HEK293 (cell line): ENCODE measurements around the gene PRSS37.

Experiments used
- CTCF ChIA-PET: fragments of 350-600 bp; formaldehyde crosslinking; extraction: SDS; loops from one replicate; lab custom pipeline; 2021; ENCODE audit warnings: antibody characterized with exemption; lab: Yijun Ruan, JAX
- POLR2A ChIA-PET: fragments of 300-600 bp; formaldehyde crosslinking; extraction: SDS; loops from one replicate; lab custom pipeline; 2020; ENCODE audit warnings: antibody characterized with exemption, inconsistent platforms; lab: Yijun Ruan, JAX
- H3K27ac ChIP-seq: fragments of 200-500 bp; sonication (Bioruptor generic); 2 replicates; pipeline ENCODE4 v1.5.1; 2014; ENCODE audit warnings: low read depth, low read length, control low read depth, inconsistent platforms; ENCODE audit errors: extremely low read depth
- H3K36me3 ChIP-seq, 2 experiments: fragments of 200-500 bp in 1 of 2; sonication (Bioruptor generic) in 1 of 2; 1 replicate in 1 of 2; 2 replicates in 1 of 2; pipeline ENCODE4 v1.5.1; 2014 to 2017; ENCODE audit warnings: inconsistent platforms in 2 of 2, low read length in 2 of 2; ENCODE audit not compliant: control insufficient read depth in 2 of 2, insufficient read depth in 1 of 2
- H3K4me1 ChIP-seq: fragments of 200-500 bp; sonication (Bioruptor generic); 2 replicates; pipeline ENCODE4 v1.5.1; 2014; ENCODE audit warnings: mild to moderate bottlenecking, low read length, inconsistent platforms; ENCODE audit not compliant: control insufficient read depth, insufficient read depth
- H3K4me3 ChIP-seq: 2 replicates; pipeline ENCODE4 v1.5.1; 2011; ENCODE audit warnings: low read depth, mild to moderate bottlenecking, control low read depth, low read length, moderate library complexity
- H3K9me3 ChIP-seq: fragments of 200-500 bp; sonication (Bioruptor generic); 2 replicates; pipeline ENCODE4 v1.5.1; 2014; ENCODE audit warnings: low read depth, low read length, inconsistent platforms; ENCODE audit not compliant: control insufficient read depth, insufficient read depth
- BCL11B ChIP-seq: fragments of 450-650 bp; formaldehyde crosslinking; IDR thresholded peaks from 2 replicates; pipeline ENCODE4 v1.5.1; 2016; ENCODE audit warnings: low read depth, missing biosample characterization, missing genetic modification characterization
- ZBTB20 ChIP-seq: fragments of 450-650 bp; formaldehyde crosslinking; IDR thresholded peaks from 2 replicates; pipeline ENCODE4 v1.5.1; 2016; ENCODE audit warnings: missing biosample characterization, missing genetic modification characterization
- ZFP41 ChIP-seq: fragments of 450-650 bp; formaldehyde crosslinking; IDR thresholded peaks from 2 replicates; pipeline ENCODE4 v1.5.1; 2016; ENCODE audit warnings: missing biosample characterization, missing genetic modification characterization, borderline replicate concordance
- ZNF10 ChIP-seq: fragments of 450-650 bp; formaldehyde crosslinking; IDR thresholded peaks from 2 replicates; pipeline ENCODE4 v1.5.1; 2017; ENCODE audit warnings: missing biosample characterization, missing genetic modification characterization
- ZNF138 ChIP-seq: fragments of 450-650 bp; formaldehyde crosslinking; IDR thresholded peaks from 2 replicates; pipeline ENCODE4 v1.5.1; 2016; ENCODE audit warnings: missing biosample characterization, missing genetic modification characterization, borderline replicate concordance
- ZNF155 ChIP-seq: fragments of 450-650 bp; formaldehyde crosslinking; IDR thresholded peaks from 2 replicates; pipeline ENCODE4 v1.5.1; 2016; ENCODE audit warnings: missing biosample characterization, missing genetic modification characterization
- ZNF214 ChIP-seq: fragments of 450-650 bp; formaldehyde crosslinking; IDR thresholded peaks from 2 replicates; pipeline ENCODE4 v1.5.1; 2017; ENCODE audit warnings: missing biosample characterization, mild to moderate bottlenecking, missing genetic modification characterization, borderline replicate concordance
- ZNF311 ChIP-seq: fragments of 450-650 bp; formaldehyde crosslinking; IDR thresholded peaks from 2 replicates; pipeline ENCODE4 v1.5.1; 2017; ENCODE audit warnings: missing biosample characterization, missing genetic modification characterization, borderline replicate concordance
- ZNF423 ChIP-seq: fragments of 450-650 bp; formaldehyde crosslinking; IDR thresholded peaks from 2 replicates; pipeline ENCODE4 v1.5.1; 2016; ENCODE audit warnings: missing biosample characterization, missing genetic modification characterization
- ZNF501 ChIP-seq: fragments of 450-650 bp; formaldehyde crosslinking; IDR thresholded peaks from 2 replicates; pipeline ENCODE4 v1.5.1; 2016; ENCODE audit warnings: missing biosample characterization, missing genetic modification characterization
- ZNF610 ChIP-seq: fragments of 450-650 bp; formaldehyde crosslinking; IDR thresholded peaks from 2 replicates; pipeline ENCODE4 v1.5.1; 2016; ENCODE audit warnings: missing biosample characterization, missing genetic modification characterization, borderline replicate concordance
- ZNF621 ChIP-seq: fragments of 450-650 bp; formaldehyde crosslinking; IDR thresholded peaks from 2 replicates; pipeline ENCODE4 v1.5.1; 2017; ENCODE audit warnings: missing biosample characterization, missing genetic modification characterization
- ZNF629 ChIP-seq: fragments of 450-650 bp; formaldehyde crosslinking; IDR thresholded peaks from 2 replicates; pipeline ENCODE4 v1.5.1; 2017; ENCODE audit warnings: missing biosample characterization, missing genetic modification characterization
- ZNF654 ChIP-seq: fragments of 450-650 bp; formaldehyde crosslinking; IDR thresholded peaks from 2 replicates; pipeline ENCODE4 v1.5.1; 2016; ENCODE audit warnings: low read depth, missing biosample characterization, missing genetic modification characterization
- ZNF747 ChIP-seq: fragments of 450-650 bp; formaldehyde crosslinking; IDR thresholded peaks from 2 replicates; pipeline ENCODE4 v1.5.1; 2016; ENCODE audit warnings: missing biosample characterization, missing genetic modification characterization
- ZNF792 ChIP-seq: fragments of 450-650 bp; formaldehyde crosslinking; IDR thresholded peaks from 2 replicates; pipeline ENCODE4 v1.5.1; 2016; ENCODE audit warnings: missing biosample characterization, missing genetic modification characterization
- ZNF843 ChIP-seq: fragments of 450-650 bp; formaldehyde crosslinking; IDR thresholded peaks from 2 replicates; pipeline ENCODE4 v1.5.1; 2016; ENCODE audit warnings: missing biosample characterization, missing genetic modification characterization
- ZSCAN16 ChIP-seq: fragments of 450-650 bp; formaldehyde crosslinking; IDR thresholded peaks from 2 replicates; pipeline ENCODE4 v1.5.1; 2016; ENCODE audit warnings: missing biosample characterization, missing genetic modification characterization
- TF ChIP-seq, protein P1 (sequence below): fragments of 450-650 bp; formaldehyde crosslinking; IDR thresholded peaks from 2 replicates; pipeline ENCODE4 v1.5.1; 2017; ENCODE audit warnings: missing biosample characterization, missing genetic modification characterization
- TF ChIP-seq, protein P2 (sequence below): fragments of 450-650 bp; formaldehyde crosslinking; IDR thresholded peaks from 2 replicates; pipeline ENCODE4 v1.5.1; 2016; ENCODE audit warnings: missing biosample characterization, missing genetic modification characterization
- TF ChIP-seq, protein P3 (sequence below): fragments of 450-650 bp; formaldehyde crosslinking; IDR thresholded peaks from 2 replicates; pipeline ENCODE4 v1.5.1; 2016; ENCODE audit warnings: missing biosample characterization, missing genetic modification characterization

PRSS37 gene

DNA sequence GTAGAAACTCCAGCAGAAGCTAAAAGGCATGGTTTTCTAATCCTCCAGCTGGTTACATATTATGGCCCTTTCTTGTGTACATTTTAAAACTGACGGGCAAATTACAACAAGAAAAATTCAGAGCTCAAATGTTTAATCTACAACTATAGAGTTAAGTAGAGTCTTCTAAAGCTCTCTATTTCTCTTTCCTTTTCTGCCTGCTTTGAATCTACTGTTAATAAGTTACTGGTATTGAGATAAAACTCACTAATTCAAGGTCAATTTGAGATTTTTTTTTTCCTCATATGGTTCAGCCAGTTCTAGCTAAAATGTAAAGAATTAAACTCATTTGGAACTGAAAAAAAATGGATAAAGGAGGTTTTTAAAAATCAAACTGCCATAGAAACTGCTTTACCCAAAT, 1.6 kb upstream of the PRSS37 start:
- ChIA-PET CTCF (no interaction called here), POLR2A (no interaction called here)
- Histone ChIP-seq H3K4me1 (no peaks in the 10 kb centered on the region), H3K4me3 (no peak overlapping the region), H3K36me3 (no peaks in the 10 kb centered on the region), H3K9me3 (no peaks in the 10 kb centered on the region), H3K27ac (no peak overlapping the region)
- TF ChIP-seq ZNF654 (tag by site-specific recombination): no peak
- no peak for TF ChIP-seq ZBTB20 (tag by site-specific recombination)
- no peak for TF ChIP-seq ZFP41 (tag by site-specific recombination)
- TF ChIP-seq BCL11B (tag by site-specific recombination): no peak
- no peak for TF ChIP-seq ZNF792 (tag by site-specific recombination)
- no peak for TF ChIP-seq ZNF621
- no peak for TF ChIP-seq ZNF10 (tag by site-specific recombination)
- no peak for TF ChIP-seq ZNF423 (tag by site-specific recombination)
- no peak for TF ChIP-seq ZNF610
- no peak for TF ChIP-seq ZNF501
- TF ChIP-seq, protein P1, sequence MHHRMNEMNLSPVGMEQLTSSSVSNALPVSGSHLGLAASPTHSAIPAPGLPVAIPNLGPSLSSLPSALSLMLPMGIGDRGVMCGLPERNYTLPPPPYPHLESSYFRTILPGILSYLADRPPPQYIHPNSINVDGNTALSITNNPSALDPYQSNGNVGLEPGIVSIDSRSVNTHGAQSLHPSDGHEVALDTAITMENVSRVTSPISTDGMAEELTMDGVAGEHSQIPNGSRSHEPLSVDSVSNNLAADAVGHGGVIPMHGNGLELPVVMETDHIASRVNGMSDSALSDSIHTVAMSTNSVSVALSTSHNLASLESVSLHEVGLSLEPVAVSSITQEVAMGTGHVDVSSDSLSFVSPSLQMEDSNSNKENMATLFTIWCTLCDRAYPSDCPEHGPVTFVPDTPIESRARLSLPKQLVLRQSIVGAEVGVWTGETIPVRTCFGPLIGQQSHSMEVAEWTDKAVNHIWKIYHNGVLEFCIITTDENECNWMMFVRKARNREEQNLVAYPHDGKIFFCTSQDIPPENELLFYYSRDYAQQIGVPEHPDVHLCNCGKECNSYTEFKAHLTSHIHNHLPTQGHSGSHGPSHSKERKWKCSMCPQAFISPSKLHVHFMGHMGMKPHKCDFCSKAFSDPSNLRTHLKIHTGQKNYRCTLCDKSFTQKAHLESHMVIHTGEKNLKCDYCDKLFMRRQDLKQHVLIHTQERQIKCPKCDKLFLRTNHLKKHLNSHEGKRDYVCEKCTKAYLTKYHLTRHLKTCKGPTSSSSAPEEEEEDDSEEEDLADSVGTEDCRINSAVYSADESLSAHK (tag by site-specific recombination): no peak
- TF ChIP-seq ZNF138 (tag by site-specific recombination): no peak
- TF ChIP-seq ZNF843 (tag by site-specific recombination): no peak
- TF ChIP-seq, all 188 proteins: peak for 0

DNA sequence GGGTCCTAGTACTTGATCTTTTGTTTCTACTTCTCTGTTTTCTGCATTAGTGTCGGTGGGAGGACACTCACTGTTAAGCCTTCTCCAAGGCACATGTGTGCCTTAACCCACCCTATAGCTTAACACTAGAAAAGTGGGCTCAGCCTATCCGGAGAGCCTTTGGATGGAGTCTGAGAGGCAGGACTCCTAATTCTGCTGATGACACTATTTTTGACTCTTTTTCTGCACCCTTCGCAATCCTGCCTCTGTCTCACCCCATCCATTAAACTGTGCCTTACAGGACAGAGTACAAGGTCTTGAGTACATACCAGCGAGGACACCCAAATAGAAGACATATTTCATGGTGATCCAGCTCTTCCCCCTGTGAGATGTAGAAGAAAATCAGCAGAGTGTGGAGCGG, 577 bp downstream of the PRSS37 start:
- no peak for TF ChIP-seq ZNF214 (tag by site-specific recombination)
- no peak for TF ChIP-seq ZNF629 (tag by site-specific recombination)
- no peak for TF ChIP-seq ZNF747 (tag by site-specific recombination)
- TF ChIP-seq, protein P2, sequence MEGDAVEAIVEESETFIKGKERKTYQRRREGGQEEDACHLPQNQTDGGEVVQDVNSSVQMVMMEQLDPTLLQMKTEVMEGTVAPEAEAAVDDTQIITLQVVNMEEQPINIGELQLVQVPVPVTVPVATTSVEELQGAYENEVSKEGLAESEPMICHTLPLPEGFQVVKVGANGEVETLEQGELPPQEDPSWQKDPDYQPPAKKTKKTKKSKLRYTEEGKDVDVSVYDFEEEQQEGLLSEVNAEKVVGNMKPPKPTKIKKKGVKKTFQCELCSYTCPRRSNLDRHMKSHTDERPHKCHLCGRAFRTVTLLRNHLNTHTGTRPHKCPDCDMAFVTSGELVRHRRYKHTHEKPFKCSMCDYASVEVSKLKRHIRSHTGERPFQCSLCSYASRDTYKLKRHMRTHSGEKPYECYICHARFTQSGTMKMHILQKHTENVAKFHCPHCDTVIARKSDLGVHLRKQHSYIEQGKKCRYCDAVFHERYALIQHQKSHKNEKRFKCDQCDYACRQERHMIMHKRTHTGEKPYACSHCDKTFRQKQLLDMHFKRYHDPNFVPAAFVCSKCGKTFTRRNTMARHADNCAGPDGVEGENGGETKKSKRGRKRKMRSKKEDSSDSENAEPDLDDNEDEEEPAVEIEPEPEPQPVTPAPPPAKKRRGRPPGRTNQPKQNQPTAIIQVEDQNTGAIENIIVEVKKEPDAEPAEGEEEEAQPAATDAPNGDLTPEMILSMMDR: no peak
- no peak for TF ChIP-seq ZSCAN16
- no peak for TF ChIP-seq ZNF311 (tag by site-specific recombination)
- no peak for TF ChIP-seq ZNF155
- TF ChIP-seq, protein P3, sequence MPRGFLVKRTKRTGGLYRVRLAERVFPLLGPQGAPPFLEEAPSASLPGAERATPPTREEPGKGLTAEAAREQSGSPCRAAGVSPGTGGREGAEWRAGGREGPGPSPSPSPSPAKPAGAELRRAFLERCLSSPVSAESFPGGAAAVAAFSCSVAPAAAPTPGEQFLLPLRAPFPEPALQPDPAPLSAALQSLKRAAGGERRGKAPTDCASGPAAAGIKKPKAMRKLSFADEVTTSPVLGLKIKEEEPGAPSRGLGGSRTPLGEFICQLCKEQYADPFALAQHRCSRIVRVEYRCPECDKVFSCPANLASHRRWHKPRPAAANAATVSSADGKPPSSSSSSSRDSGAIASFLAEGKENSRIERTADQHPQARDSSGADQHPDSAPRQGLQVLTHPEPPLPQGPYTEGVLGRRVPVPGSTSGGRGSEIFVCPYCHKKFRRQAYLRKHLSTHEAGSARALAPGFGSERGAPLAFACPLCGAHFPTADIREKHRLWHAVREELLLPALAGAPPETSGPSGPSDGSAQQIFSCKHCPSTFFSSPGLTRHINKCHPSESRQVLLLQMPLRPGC (tag by site-specific recombination): no peak
- Histone ChIP-seq H3K36me3 (no peaks in the 10 kb centered on the region), H3K9me3 (no peaks in the 10 kb centered on the region), H3K4me3 (no peak overlapping the region), H3K4me1 (no peaks in the 10 kb centered on the region), H3K27ac (no peak overlapping the region)
- ChIA-PET POLR2A (no interaction called here), CTCF (no interaction called here)
